HG03139 (cell line): ENCODE data around the gene TNS1.

Experiments
- ATAC-seq: cut with Tn5 transposase; IDR thresholded peaks from one replicate; pipeline ENCODE4 v1.9.1; 2021; ENCODE audit not compliant: unreplicated experiment

TNS1 gene

DNA sequence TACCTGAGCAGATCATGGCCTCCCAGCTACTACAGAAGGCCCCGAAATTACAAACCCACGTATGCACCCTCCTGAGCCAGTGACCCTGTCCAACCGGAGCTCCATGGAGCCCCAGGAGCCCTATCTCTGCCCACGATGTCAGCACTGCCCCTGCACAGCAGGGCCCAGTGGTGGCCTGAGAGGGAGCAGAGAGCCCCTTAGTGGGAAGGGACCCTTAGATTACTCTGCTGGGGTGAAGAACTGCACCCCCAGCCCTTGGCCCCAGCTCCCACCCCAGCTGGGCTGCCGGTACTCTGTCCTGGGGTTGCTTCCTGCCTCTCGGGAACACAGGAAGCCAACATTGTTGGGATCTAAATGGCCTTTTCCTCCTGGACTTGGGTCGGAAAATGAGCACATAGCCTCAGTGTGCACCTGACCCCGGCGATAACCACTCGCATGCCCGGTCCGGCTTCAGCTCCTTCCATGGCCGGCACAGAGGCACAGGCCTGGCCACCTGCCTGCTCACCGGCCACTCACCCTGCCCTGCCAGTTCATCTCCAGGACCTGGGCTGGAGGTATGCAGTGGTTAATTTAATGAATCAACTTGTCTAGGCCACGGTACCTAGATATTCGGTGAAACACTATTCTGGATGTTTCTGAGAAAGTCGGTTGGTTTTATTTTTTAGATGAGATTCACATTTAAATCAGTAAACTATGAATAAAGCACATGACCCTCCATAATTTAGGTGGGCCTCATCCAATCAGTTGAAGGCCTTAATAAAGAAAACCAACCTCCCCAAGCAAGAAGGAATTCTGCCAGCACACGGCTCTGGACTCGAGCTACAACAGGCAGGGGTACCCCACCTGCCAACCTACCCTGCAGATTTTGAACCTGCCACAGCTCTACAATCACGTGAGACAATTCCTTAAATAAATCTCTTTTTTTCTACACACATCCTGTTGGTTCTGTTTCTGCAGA is 19.2 kb downstream of the TNS1 start:
- ATAC-seq = no peak

DNA sequence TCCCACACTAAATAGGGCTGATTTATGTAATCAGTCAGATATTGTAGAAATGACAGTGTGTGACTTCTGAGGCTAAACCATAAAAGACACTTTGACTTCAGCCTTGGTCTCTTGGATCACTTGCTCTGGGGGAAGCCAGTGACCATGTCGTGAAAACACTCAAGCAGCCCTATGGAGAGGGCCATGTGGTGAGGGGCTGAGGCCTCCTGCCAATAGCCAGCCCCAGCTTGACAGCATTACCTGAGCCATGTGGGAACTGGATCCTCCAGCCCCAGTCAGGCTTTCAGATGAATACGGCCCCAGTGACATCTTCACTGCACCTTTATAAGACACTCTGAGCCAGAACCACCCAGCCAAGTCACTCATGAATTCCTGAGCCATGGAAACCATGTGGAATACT is 20.8 kb downstream of the TNS1 start:
- no peak for ATAC-seq

DNA sequence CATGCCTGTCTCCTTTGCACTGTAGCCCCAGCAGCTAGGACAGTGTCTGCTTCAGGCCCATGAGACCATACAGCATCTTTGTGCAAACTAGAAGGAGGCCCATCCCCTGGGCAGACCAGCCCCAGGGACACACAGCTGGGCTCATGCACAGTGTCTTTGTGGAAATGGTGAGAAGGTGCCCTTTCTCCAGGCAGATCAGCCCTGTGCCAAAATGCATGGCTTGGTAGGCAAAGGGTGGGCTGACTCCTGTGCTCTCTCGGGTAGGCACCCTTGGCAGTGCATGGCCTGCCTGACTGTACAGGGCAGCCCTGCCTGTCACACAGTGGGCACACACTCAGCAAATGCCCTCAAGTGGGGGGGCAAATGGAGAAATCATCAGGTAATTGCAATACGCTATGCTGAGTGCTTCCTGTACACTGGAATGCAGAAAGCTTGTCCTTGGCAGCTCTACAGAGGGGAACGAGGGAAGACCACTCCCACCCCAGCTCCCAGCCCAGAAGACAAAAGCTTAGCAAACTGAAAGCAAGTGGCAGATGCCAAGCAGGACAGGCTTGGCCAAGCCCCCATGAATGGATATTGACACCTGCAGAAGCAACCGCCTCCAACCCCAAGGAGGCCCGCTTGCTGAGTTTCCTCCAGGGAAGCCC is 21.6 kb downstream of the TNS1 start:
- no peak for ATAC-seq

DNA sequence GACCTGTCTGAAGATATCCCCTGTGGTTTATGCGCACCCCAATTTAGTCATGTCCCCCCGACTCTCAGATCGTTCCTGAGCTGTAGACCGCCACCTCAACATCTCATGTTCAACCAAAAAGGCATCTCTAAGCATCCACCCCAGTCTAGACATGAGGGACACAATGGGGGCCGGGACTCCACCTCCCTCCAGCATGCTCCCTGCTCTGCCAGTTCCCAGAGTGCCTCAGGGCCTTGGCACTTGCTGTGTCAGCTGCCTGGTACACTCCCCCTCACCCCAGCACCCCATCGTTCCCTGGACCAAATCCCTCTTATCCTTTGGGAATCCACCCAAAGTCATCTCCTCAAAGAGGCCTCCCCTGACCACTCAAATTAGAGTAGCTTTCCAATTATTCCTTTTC is 22.2 kb downstream of the TNS1 start:
- no peak for ATAC-seq

DNA sequence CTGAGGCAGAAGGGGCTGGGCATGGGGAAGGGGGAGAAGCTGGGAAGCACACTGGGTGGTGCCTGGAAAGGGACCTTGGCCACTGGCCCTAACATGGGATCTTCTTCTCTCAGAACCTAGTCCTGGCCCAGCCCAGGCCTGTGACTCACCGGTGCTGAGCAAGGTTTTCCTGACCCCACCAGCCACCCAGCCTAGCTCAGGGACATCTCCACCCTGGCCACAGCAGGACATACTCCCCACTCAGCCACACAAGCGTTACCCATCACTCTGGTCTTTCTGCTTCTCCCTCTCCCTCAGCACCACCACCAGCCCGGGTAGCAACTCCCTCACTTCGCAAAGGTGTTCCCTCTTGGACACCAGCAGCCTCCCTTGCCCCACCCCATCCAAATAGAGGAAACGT is 22.8 kb downstream of the TNS1 start:
- no peak for ATAC-seq

DNA sequence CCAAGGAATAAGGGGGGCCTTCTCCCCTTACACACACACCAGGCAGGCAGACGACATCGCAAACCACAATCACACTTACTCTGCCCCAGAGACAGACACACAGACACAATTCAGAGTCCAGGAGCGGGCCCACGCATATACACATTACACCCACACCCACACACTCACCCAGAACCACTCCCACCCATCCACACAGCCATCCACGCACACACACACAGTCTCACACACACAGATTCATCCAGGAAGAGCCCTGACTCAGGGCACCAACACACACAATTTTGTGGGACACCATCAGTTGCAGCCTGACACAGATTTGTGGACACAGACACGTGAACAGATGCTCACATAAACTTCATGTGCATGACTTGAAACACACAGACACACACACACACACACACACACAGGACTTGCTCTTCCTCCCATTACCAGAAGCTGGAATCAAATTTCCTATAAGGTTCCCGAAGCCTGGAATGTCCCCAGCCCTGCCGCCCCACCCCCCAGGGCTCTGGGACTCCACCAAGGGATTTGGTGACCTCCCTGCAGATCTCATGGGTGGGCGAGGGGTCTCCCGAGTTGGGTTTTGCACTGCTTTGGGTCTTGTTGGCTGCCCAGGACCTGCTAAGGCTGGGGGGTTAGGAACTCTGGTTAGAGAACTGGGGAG is 23.5 kb downstream of the TNS1 start:
- no peak for ATAC-seq

DNA sequence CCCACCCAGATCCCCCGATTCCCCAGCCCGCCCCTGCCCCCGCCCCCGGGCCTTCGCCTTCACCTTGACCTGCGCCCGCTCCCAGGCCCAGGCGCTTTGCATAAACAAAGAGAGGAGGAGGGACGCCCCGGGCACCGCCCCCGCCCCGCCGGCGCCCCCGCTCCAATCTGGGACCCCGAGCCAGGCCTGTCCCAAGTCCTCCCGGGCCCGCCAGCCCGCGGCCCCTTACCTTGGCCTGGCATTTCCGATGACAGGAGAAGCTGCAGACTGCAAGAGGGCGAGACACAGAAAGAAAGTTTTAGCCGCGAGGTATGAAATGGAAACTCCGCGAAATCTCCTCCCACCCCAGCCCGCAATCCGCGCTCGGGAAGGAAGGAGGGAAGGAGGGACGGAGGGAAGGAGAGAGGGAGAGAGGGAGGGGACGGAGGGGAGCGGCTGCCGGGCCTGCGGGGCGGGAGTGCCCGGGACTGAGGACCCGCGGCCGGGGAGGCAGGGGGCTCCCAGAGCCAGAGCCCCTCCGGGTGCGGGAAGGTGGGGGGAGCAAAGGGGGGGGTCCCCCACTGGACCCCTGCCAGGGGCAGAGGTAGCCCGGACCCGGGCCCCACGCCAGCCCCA is 24.2 kb downstream of the TNS1 start:
- no peak for ATAC-seq

DNA sequence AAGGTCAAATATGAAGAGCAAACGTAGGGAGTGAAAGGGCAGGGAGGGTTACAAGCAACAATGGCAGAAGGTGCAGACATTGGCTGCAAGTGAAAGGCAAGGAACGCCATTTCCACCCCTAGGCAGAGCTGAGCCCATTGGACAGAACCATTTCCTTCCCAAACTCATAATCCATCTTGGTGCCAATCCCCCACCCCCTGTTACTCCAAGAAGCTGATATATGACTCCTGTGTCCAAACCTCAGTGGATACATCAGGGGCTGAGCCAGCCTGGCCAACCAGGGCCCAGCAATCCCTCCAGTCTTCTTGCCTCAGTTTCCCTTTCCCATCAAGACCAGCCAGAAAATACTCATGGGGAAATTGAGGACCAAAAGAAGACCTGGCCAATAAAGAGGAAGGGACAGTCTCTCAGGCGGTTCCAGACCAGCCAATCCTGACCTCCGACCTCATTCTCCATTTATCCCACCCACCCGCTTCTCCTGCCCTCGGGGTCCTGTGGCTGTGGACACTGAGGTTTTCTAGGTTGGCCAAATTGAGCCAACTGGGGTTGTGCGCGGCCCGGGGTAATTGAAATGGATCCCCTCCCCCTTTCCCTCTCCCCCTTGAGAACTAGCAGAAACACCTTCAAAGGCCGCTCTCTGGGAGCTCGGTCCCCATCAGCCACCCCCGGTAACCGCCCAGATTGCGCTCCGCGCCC is 24.8 kb downstream of the TNS1 start:
- no peak for ATAC-seq

DNA sequence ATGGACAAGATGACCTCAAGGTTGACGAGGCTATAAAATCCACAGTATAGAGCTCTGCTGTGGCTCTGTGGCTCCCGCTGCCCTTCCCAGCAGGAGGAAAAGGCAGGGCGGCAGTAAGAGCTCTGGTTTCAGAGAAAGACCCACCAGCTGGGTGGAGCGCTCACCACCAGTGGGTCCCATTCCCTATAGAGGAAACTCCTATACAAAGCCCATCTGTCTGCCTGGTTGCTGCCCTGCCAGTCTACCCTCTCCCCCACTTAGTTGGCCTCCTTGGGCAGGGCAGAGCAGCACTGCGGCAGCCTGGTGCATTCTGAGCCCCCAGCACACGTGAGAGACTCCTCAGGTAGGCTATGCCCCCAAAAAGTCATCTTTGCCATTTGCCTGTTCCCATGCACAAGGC is 26.5 kb downstream of the TNS1 start:
- no peak for ATAC-seq

DNA sequence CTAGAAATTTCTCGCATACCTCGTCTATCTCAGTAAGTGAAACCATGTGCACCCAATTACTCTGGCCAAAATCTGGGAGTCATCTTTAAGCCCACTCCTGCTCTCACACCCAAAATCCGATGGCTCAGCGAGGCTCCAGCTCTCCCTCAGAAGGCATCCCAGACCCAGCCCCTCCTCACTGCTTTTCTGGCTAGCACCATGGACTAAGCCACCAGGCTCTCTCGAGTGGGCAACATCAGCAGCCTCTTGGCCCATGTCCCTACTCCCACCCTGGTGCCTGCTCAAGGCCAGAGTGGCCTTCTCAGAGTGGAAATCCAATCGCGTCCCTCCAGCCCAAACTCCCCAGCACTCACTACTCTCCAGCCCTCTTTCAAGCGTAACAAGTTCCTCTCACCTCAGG is 27.2 kb downstream of the TNS1 start:
- ATAC-seq = no peak

DNA sequence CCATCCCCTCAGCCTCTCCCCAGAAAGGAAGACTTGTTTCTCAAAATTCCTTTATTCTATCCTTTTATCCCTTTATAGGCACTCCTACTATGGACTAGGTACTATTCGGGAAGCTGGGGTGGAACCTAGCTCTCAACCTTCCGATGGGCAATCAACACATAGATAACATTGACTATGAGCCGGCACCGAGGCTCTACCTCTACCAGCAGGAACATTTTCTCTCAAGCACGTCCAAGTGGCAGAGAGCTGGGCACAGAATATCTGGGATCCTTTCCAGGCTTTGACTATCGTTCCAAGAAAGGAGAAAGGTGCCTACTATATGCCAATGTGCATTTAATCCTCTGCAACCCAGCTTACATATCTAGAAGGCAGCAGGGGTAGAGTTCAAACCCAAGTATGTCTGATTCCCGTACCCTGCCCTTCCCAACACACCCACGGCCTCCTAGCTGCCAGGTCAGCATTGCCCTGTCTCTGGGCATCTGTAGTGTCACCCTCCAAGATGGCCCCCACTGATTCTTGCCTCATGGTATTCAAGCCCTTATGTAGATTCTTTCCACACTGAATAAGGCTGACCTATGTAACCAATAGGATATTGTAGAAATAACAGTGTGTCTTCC is 28.3 kb downstream of the TNS1 start:
- no peak for ATAC-seq

DNA sequence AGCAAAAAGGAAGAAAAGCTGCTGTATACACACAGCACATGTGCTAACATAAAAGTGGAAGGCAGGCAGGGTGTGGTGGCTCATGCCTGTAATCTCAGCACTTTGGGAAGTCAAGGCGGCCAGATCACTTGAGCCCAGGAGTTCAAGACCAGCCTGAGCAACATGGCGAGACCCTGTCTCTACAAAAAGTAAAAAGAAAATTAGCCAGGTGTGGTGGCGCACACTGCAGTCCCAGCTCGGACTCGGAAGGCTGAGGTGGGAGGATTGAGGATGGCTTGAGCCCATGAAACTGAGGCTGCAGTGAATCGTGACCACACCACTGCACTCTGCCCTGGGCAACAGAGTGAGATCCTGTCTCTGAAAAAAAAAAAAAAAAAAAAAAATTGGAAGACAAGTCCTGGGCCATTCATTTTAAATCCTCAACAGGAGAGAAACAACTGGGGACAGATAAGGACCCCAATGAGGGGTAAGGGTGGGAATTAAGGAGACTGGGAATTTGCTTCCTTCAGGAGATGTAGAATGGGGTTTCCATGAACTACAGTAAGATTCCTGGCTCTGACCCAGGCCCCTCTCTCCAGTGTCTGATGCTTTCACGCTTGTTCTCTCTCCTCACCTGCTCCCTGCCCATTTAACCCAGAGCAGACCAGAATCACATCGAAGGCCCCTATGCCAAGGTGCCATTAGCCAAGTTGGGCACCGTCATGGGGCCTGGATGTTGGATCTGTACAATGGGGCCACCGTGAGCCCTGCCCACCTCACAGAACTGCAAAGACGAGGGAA is 29.6 kb downstream of the TNS1 start:
- ATAC-seq = no peak

DNA sequence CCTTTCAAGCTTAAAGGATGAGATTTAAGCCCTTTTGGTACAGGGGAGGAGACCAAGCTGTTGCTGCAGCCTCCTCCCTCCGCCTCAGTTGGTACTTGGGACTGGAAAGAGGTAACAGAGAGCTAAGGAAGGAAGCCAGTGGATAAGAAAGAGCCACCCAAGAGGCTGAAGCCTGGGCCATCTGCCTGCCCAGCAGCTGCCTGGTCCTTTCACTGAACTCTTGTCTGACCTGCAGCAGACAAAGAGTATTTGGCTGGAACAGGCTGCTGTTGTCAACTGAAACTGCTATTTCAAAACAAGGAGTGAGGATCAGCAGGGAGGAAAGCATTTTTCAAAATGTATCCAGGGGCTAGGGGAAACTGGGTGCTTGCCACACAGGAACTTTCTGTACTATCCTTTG is 30.3 kb downstream of the TNS1 start:
- no peak for ATAC-seq

DNA sequence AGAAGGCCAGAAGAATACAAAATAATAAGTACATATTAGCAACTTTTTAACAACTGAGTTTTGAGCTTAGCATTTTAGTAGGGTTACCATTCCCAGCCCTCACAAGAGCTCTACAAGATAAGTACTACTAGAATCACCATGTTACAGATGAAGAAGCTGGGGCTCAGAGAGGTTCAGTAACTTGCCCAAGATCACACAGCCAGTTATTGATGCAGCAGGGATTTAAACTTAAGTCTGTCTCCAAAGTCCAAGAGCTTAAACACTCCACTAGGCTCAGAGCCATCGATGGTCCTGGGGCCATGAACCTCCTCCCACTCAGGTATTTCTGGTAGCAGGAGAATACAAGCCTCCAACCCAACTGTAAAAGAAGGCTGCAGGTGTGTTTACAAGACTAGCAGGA is 30.8 kb downstream of the TNS1 start:
- ATAC-seq = no peak

DNA sequence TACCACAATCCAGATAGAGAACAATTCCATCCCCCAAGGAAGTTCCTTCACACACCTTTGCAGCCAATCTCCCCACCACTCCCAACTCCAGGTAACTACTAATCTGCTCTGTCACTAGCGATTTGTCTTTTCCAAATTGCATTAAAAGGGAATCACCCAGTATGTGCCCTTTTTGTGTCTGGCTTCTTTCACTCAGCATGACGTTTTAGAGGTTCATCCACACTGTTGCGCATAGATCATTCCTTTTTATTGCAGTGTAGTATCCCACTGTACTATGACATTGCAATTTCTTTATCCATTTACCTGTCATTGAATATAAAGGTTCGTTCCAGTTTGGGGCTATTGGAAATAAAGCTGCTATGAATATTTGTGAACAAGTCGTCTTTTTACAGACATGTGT is 31.6 kb downstream of the TNS1 start:
- ATAC-seq = no peak

DNA sequence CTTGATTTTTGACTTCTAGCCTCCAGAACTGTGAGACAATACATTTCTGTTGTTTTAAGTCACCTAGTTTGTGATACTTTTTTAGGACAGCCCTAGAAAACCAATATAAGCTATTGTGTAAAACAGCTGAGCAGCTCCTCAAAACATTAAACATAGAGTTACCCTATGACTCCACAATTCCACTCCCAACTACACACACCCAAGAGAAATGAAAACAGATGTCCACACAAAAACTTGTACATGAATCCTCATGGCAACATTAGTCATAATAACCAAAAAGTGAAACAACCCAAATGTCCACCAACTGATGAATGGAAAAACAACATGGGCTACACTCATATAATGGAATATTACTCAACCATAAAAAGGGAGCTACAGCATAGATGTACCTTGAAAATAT is 32.6 kb downstream of the TNS1 start:
- no peak for ATAC-seq

DNA sequence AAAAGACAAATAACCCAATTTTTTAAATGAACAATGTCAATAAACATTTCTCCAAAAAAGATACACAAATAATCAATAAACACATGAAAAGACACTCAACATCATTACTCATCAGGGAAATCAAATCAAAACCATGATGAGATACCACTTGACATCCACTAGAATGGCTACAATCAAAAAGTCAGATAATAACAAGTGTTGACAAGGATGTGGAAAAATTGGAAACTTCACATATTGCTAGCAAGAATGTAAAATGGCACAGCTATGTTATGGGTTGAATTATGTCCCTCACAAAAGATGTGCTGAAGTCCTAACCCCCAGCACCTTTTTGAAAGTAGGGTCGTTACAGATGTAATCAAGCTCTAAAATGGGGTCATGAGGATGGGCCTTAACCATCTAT is 33.2 kb downstream of the TNS1 start:
- no peak for ATAC-seq

DNA sequence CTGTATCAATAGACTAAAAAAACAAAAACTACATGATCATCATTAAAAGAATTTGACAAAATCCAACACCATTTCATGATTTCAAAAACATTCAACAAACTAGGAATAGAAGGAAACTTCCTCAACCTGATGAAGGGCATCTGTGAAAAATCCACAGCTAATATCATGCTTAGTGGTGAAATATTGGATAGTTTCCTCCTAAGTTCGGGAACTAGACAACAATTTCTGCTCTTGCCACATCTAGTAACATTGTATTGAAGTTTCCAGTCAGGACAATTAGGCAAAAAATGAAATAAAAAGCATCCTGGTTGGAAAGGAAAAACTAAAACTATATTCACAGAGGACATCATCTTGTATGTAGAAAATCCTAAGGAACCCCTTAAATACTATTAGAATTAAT is 34.8 kb downstream of the TNS1 start:
- no peak for ATAC-seq

DNA sequence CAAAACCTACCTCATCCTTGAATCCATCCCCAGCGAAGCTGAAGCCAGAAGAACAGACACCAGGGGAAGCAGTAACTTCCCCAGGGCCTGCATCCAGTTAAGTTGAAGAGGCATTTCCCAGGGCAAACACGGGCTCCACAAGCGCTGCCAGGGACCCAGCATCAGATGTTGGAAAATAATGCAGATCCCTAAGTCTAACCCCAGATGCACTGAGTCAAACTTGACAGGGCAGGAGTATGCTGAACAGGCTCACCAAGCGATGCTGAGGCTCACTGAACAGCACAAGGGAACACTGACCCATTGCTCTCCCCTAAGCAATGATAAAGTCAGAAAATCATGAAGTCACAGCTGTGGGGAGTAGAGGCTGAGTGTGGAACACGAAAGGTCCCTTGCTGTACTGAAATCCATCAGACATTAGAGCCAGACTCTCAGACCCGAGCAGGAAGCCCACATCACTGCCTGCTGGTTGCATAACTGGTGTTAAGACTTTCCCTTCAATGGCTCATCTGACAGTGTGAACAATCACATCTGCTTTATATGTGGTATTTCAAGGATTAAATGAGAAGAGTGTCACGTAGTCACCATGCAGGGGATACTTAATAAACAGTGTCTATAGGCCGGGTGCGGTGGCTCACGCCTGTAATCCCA is 36.2 kb downstream of the TNS1 start:
- no peak for ATAC-seq
